H1 (cell line): Measurements from ENCODE around the gene KLHDC8A. TPM values are rescaled to one million over a fixed set of nuclear protein-coding genes. Genes with fewer than 3 reads are reported as not detected.
A peak's percentile ranks its signal among the peaks of the same experiment; 100 is the strongest.

Experiments
- CTCF ChIA-PET: fragments of 300-600 bp; sonication (Branson Sonifier 250); formaldehyde crosslinking; loops from one replicate; lab custom pipeline; 2021; ENCODE audit not compliant: partially characterized antibody; lab: Charles Lee
- POLR2A ChIA-PET: fragments of 300-600 bp; sonication (Branson Sonifier 250); formaldehyde crosslinking; loops from one replicate; lab custom pipeline; 2021; ENCODE audit warnings: inconsistent platforms; ENCODE audit not compliant: partially characterized antibody; lab: Charles Lee
- DNase-seq, 2 experiments: peaks; one replicate each; pipeline versions ENCODE4 v3.0.0 to v3.0.0-alpha.2; 2010 to 2022; ENCODE audit warnings: low spot score in 2 of 2, low read depth in 1 of 2, mixed read lengths in 1 of 2
- FAIRE-seq: peaks from 2 replicates; lab custom pipeline; 2011; peaks lifted over from hg19 to GRCh38; lab: Jason Lieb, UNC
- H2AFZ ChIP-seq: 2 replicates; pipeline ENCODE4 v1.8.1; 2012; ENCODE audit warnings: low read length, inconsistent platforms
- H2AK5ac ChIP-seq: 2 replicates; pipeline ENCODE4 v1.6.1; 2013; ENCODE audit warnings: low read depth, low read length
- H2BK120ac ChIP-seq: replicated peaks from 2 replicates; pipeline ENCODE3; 2013; ENCODE audit warnings: low read depth, low read length, inconsistent platforms
- H2BK12ac ChIP-seq: 2 replicates; pipeline ENCODE4 v1.6.1; 2013; ENCODE audit warnings: low read depth, low read length
- H2BK15ac ChIP-seq: 2 replicates; pipeline ENCODE4 v1.6.1; 2013; ENCODE audit warnings: low read length
- H2BK20ac ChIP-seq: 2 replicates; pipeline ENCODE4 v1.6.1; 2013; ENCODE audit warnings: low read length
- H2BK5ac ChIP-seq: 2 replicates; pipeline ENCODE4 v1.6.1; 2013; ENCODE audit warnings: low read depth, low read length
- H3K14ac ChIP-seq: 2 replicates; pipeline ENCODE4 v1.6.1; 2013; ENCODE audit warnings: inconsistent platforms; ENCODE audit not compliant: insufficient read length
- H3K18ac ChIP-seq: 2 replicates; pipeline ENCODE4 v1.6.1; 2013; ENCODE audit warnings: low read length; ENCODE audit errors: extremely low read depth
- H3K23ac ChIP-seq: 2 replicates; pipeline ENCODE4 v1.6.1; 2013; ENCODE audit warnings: inconsistent platforms; ENCODE audit not compliant: insufficient read length
- H3K23me2 ChIP-seq: 2 replicates; pipeline ENCODE4 v1.6.1; 2013; ENCODE audit warnings: low read depth, low read length
- H3K27ac ChIP-seq: 2 replicates; pipeline ENCODE4 v1.6.1; 2011; ENCODE audit warnings: low read depth, low read length, inconsistent platforms
- H3K27me3 ChIP-seq, 4 experiments: replicated peaks in 1 of 4; 1 replicate in 1 of 4; 2 replicates in 3 of 4; pipeline versions ENCODE4 v1.6.1 to v1.8.1; 2011 to 2013; ENCODE audit warnings: low read length in 3 of 4, mild to moderate bottlenecking in 3 of 4, inconsistent platforms in 2 of 4, mixed read lengths in 2 of 4, moderate library complexity in 1 of 4; ENCODE audit not compliant: control insufficient read depth in 3 of 4, insufficient read depth in 3 of 4; ENCODE audit errors: extremely low read depth in 1 of 4
- H3K36me3 ChIP-seq, 4 experiments: 2 replicates each; pipeline versions ENCODE4 v1.6.1 to v1.8.1; 2011 to 2013; ENCODE audit warnings: mild to moderate bottlenecking in 4 of 4, low read length in 3 of 4, moderate library complexity in 2 of 4, control low read depth in 1 of 4, inconsistent platforms in 1 of 4; ENCODE audit not compliant: insufficient read depth in 4 of 4, control insufficient read depth in 2 of 4
- H3K4ac ChIP-seq: replicated peaks from 2 replicates; pipeline ENCODE3; 2013; ENCODE audit warnings: low read length, low read depth, mixed read lengths, inconsistent platforms; ENCODE audit not compliant: insufficient read length
- H3K4me1 ChIP-seq, 4 experiments: replicated peaks in 1 of 4; 1 replicate in 1 of 4; 2 replicates in 3 of 4; pipeline versions ENCODE4 v1.6.1 to v1.8.1; 2011 to 2013; ENCODE audit warnings: low read length in 3 of 4, inconsistent platforms in 2 of 4, mixed read lengths in 1 of 4; ENCODE audit not compliant: insufficient read depth in 4 of 4, control insufficient read depth in 3 of 4
- H3K4me2 ChIP-seq, 2 experiments: 2 replicates each; pipeline versions ENCODE4 v1.6.1 to v1.8.1; 2011 to 2013; ENCODE audit warnings: low read depth in 2 of 2, low read length in 2 of 2, control low read depth in 1 of 2, inconsistent platforms in 1 of 2, mild to moderate bottlenecking in 1 of 2; ENCODE audit not compliant: insufficient read depth in 1 of 2
- H3K4me3 ChIP-seq, 4 experiments: fragments of 200-600, 300-600 bp in 1 of 4; sonication (generic), shearing (Covaris generic), sonication (Bioruptor Twin) in 1 of 4; 2 replicates each; pipeline versions ENCODE4 v1.5.1 to v1.8.1; 2011 to 2016; ENCODE audit warnings: low read length in 4 of 4, low read depth in 3 of 4, control low read depth in 2 of 4, inconsistent platforms in 2 of 4, mild to moderate bottlenecking in 2 of 4, mixed read lengths in 1 of 4, moderate library complexity in 1 of 4; ENCODE audit not compliant: insufficient read depth in 2 of 4; ENCODE audit errors: extremely low read depth in 1 of 4
- H3K56ac ChIP-seq: replicated peaks from 2 replicates; pipeline ENCODE3; 2013; ENCODE audit warnings: low read depth, mild to moderate bottlenecking, mixed read lengths, low read length, inconsistent platforms; ENCODE audit not compliant: insufficient read length
- H3K79me1 ChIP-seq: 2 replicates; pipeline ENCODE4 v1.6.1; 2013; ENCODE audit warnings: low read depth, low read length, control low read depth
- H3K79me2 ChIP-seq, 2 experiments: 2 replicates each; pipeline versions ENCODE4 v1.6.1 to v1.8.1; 2012 to 2013; ENCODE audit warnings: low read length in 2 of 2, mild to moderate bottlenecking in 2 of 2, inconsistent platforms in 1 of 2; ENCODE audit not compliant: insufficient read depth in 2 of 2, control insufficient read depth in 1 of 2
- H3K9ac ChIP-seq, 4 experiments: replicated peaks in 1 of 4; 1 replicate in 1 of 4; 2 replicates in 3 of 4; pipeline versions ENCODE4 v1.6.1 to v1.8.1; 2011 to 2013; ENCODE audit warnings: low read depth in 3 of 4, low read length in 3 of 4, control low read depth in 2 of 4, mild to moderate bottlenecking in 2 of 4, moderate library complexity in 2 of 4, inconsistent platforms in 1 of 4; ENCODE audit errors: extremely low read depth in 1 of 4
- H3K9me3 ChIP-seq, 2 experiments: 2 replicates each; pipeline versions ENCODE4 v1.6.1 to v1.8.1; 2012 to 2013; ENCODE audit warnings: mild to moderate bottlenecking in 2 of 2, moderate library complexity in 2 of 2, control low read depth in 1 of 2, inconsistent platforms in 1 of 2, low read depth in 1 of 2, low read length in 1 of 2, mixed read lengths in 1 of 2; ENCODE audit not compliant: insufficient read depth in 2 of 2
- H4K20me1 ChIP-seq, 2 experiments: replicated peaks in 1 of 2; 2 replicates each; pipeline versions ENCODE3 to v1.8.1; 2011 to 2013; ENCODE audit warnings: inconsistent platforms in 2 of 2, low read length in 2 of 2, mild to moderate bottlenecking in 1 of 2; ENCODE audit not compliant: insufficient read depth in 2 of 2, control insufficient read depth in 1 of 2
- H4K5ac ChIP-seq: 2 replicates; pipeline ENCODE4 v1.6.1; 2013; ENCODE audit warnings: low read length, low read depth, mixed read lengths, inconsistent platforms; ENCODE audit not compliant: insufficient read length
- H4K8ac ChIP-seq: 2 replicates; pipeline ENCODE4 v1.8.0; 2013; ENCODE audit warnings: mild to moderate bottlenecking, moderate library complexity, low read length, inconsistent platforms; ENCODE audit not compliant: insufficient read depth; ENCODE audit errors: extremely low read depth
- H4K91ac ChIP-seq: replicated peaks from 2 replicates; pipeline ENCODE3; 2013; ENCODE audit warnings: low read length, mixed read lengths, inconsistent platforms; ENCODE audit not compliant: insufficient read length
- BCL11A ChIP-seq, 2 experiments: IDR thresholded peaks; one replicate each; pipeline ENCODE4 v1.6.1; 2011; ENCODE audit warnings: low read depth in 2 of 2, low read length in 2 of 2, mild to moderate bottlenecking in 2 of 2
- CTBP2 ChIP-seq: IDR thresholded peaks from 2 replicates; pipeline ENCODE4 v1.7.0; 2011; ENCODE audit warnings: borderline replicate concordance, mild to moderate bottlenecking, moderate library complexity, mixed read lengths, low read length; ENCODE audit not compliant: insufficient read depth, insufficient read length
- EGR1 ChIP-seq: IDR thresholded peaks from 2 replicates; pipeline ENCODE4 v1.6.1; 2011; ENCODE audit warnings: low read depth, low read length, borderline replicate concordance
- PHF8 ChIP-seq: fragments of 200-600 bp; sonication (generic); conservative IDR thresholded peaks from 2 replicates; pipeline ENCODE4 v1.7.1; 2012; ENCODE audit warnings: low read depth, mild to moderate bottlenecking, inconsistent platforms, low read length, moderate library complexity
- SIRT6 ChIP-seq: IDR thresholded peaks from one replicate; pipeline ENCODE4 v1.7.1; 2012; ENCODE audit warnings: low read length, inconsistent platforms
- ZNF274 ChIP-seq: IDR thresholded peaks from 2 replicates; pipeline ENCODE4 v1.7.0; 2012; ENCODE audit warnings: low read length, borderline replicate concordance; ENCODE audit errors: extremely low read depth
- WGBS, 2 experiments: shearing (Covaris generic) in 1 of 2; methylation state at CpG; one replicate each; pipeline versions ENCODE4 v1.1.6 to v1.1.7; 2013 to 2015; ENCODE audit warnings: low lambda C conversion rate in 2 of 2, mixed read lengths in 2 of 2, inconsistent platforms in 1 of 2, low coverage in 1 of 2, missing lambda C conversion rate in 1 of 2; ENCODE audit not compliant: insufficient replicate concordance in 2 of 2, insufficient coverage in 1 of 2, insufficient read length in 1 of 2; ENCODE audit errors: extremely low coverage in 1 of 2, missing lambda C conversion rate in 1 of 2; 5-methylcytosine and 5-hydroxymethylcytosine counted together
- polyA plus RNA-seq, 7 experiments: library from polyadenylated mRNA; depleted of rRNA in 3 of 7; stranded (reverse) in 5 of 7; unstranded in 2 of 7; fragments of >200 nt in 5 of 7; fragments of 200-250 nt in 2 of 7; gene quantifications; 1 replicate in 5 of 7; 2 replicates in 1 of 7; 4 replicates in 1 of 7; pipeline versions ENCODE4 v1.2.1 to v1.2.3, GENCODE V29; 2011 to 2013; ENCODE audit warnings: missing spikeins in 2 of 7, mixed read lengths in 2 of 7
- total RNA-seq: library from RNA; stranded (reverse); fragmentation: NEBNext Ultra II Directional; extraction: Animal tissue kit (Norgen Biotek cat#: 25700); gene quantifications from 2 replicates; pipeline ENCODE4 v1.2.1, GENCODE V29; 2021
- TF ChIP-seq, protein P1 (sequence below): IDR thresholded peaks from 2 replicates; pipeline ENCODE4 v1.6.1; 2011; ENCODE audit warnings: low read length, improper control_type of control experiment
- TF ChIP-seq, protein P2 (sequence below): IDR thresholded peaks from 2 replicates; pipeline ENCODE4 v1.6.1; 2012; ENCODE audit warnings: low read length, inconsistent platforms

Gene KLHDC8A
- total and polyA plus RNA-seq, 2 of the 8 experiments (the other 6 are each of a cell fraction or from before 2014, with no cell fraction given): 1.9 to 3.4 TPM

DNA sequence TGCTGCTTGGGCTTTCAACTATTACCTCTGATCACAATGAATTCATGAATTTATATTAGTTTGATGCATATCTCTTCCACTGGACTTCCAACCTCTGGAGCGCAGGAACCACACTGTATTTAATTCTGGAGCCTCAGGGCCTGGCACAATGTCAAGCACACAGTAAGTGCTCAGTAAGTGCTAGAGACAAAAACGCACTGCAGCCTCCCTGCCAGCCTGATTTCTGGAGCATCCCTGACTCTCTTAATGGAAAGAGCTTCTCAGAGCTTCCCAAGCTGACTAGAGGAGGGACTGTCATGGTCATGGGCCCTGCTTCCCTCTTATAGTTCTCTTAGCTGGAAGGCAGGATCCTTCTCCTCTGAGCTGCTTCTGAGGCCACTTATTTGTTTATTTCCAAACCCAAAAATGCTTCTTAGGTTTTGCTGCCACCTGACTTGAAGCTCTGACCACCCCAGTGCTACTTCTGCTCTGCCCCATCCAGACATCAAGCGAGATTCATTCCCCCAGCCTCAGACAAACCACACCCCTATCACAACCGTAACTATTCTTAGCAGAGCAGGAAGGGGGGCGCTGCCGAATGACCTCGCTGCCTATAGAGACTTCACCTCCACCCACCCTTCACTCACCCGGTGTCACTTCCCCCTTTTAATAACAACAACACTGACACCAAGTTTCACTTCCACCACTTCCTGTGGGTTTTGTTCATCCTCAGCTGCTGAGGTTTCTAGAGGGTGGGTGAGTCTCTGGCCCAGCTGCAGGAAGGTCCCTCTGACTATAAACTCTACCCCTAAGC is 68.8 kb downstream of the KLHDC8A start:
- peak overlapping the region; percentile 27; the same call in 1 of the 2 replicates for H2AFZ ChIP-seq
- FAIRE-seq: no peak
- no peak overlapping the region for H3K56ac ChIP-seq
- H3K23me2 ChIP-seq: no peaks in the 10 kb centered on the region
- H3K18ac ChIP-seq: no peak overlapping the region; the same call in 1 of the 2 replicates
- H3K79me1 ChIP-seq: no peaks in the 10 kb centered on the region
- H3K36me3 ChIP-seq: no peaks in the 10 kb centered on the region
- no peaks in the 10 kb centered on the region; a peak in 1 of 7 replicates for H3K27me3 ChIP-seq
- H3K23ac ChIP-seq: no peak overlapping the region
- H2BK5ac ChIP-seq: peak overlapping the region; percentile 75; the same call in 1 of the 2 replicates
- WGBS, 2 experiments: 62% methylated on average over 8 of the region's 8 CpGs; no CpG with 5 or more reads in 1 of the 2 experiments
- CTCF ChIA-PET: interaction anchor here (1.3 to 42.6 kb wide), 7 partner anchors 8 to 72 kb away, joined by 3 to 2424 read pairs (median 6); partner anchors contain the start of genes KLHDC8A and NUAK2
- DNase-seq: no peak
- no peaks in the 10 kb centered on the region for H4K20me1 ChIP-seq
- no peak overlapping the region for H3K27ac ChIP-seq
- no peaks in the 10 kb centered on the region for H3K9me3 ChIP-seq
- no peaks in the 10 kb centered on the region for H3K79me2 ChIP-seq
- H2BK12ac ChIP-seq: peak overlapping the region; percentile 86
- peaks cover 9 to 26% (median 18%) of the 10 kb centered on the region in 4 experiments for H3K4me1 ChIP-seq
- H2AK5ac ChIP-seq: no peak overlapping the region
- no peak overlapping the region for H3K4me3 ChIP-seq
- no peak overlapping the region for H4K8ac ChIP-seq
- H3K14ac ChIP-seq: no peak overlapping the region
- H3K9ac ChIP-seq: no peak overlapping the region
- H2BK120ac ChIP-seq: no peak overlapping the region
- H2BK15ac ChIP-seq: peak overlapping the region; percentile 88
- POLR2A ChIA-PET: interaction anchor here (0.7 to 2.7 kb wide), 6 partner anchors 11 to 71 kb away, joined by 3 to 10 read pairs (median 6); no protein-coding TSS in a partner anchor
- peak overlapping the region in 1 of 2 experiments; percentile 15; a peak in 1 of 4 replicates for H3K4me2 ChIP-seq
- H4K91ac ChIP-seq: peak overlapping the region; percentile 34
- H4K5ac ChIP-seq: no peak overlapping the region
- peak overlapping the region; percentile 97; the same call in 1 of the 2 replicates for H2BK20ac ChIP-seq
- no peak overlapping the region for H3K4ac ChIP-seq
- TF ChIP-seq ZNF274 (no peak), SIRT6 (no peak), EGR1 (no peak), PHF8 (no peak), BCL11A (IDR thresholded peaks at IDR 0.05; ENCODE audit: low read depth in 2 of 2, low read length in 2 of 2) (no peak), CTBP2 (no peak)
- TF ChIP-seq, protein P1, sequence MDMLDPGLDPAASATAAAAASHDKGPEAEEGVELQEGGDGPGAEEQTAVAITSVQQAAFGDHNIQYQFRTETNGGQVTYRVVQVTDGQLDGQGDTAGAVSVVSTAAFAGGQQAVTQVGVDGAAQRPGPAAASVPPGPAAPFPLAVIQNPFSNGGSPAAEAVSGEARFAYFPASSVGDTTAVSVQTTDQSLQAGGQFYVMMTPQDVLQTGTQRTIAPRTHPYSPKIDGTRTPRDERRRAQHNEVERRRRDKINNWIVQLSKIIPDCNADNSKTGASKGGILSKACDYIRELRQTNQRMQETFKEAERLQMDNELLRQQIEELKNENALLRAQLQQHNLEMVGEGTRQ: no peak
- TF ChIP-seq, protein P2, sequence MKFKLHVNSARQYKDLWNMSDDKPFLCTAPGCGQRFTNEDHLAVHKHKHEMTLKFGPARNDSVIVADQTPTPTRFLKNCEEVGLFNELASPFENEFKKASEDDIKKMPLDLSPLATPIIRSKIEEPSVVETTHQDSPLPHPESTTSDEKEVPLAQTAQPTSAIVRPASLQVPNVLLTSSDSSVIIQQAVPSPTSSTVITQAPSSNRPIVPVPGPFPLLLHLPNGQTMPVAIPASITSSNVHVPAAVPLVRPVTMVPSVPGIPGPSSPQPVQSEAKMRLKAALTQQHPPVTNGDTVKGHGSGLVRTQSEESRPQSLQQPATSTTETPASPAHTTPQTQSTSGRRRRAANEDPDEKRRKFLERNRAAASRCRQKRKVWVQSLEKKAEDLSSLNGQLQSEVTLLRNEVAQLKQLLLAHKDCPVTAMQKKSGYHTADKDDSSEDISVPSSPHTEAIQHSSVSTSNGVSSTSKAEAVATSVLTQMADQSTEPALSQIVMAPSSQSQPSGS: no peak
